ENCODE results near the gene SERP2.

DNA sequence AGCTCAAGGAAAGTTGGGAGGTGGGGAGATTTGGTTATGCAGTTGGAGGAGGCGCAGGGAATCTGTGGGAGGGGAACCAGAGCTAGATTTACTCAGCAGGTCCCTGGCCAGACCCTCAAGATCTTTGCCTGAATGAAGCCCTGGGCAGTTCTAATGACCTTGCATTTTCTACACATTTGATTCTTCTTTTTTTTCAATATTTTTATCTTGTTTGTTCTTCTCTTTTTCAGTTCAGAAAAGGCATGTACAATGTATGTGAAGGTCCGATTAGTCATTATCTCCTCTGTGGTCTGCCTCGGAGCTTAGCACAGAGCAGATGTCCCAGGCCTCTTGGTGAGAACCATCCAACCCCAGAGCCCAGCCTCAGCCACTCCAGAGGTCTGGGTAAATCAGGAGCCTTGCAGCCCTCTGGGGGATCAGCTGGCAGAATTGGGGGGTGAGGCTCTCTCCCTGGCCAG is 24.2 kb downstream of the SERP2 start:
- TF ChIP-seq BHLHE40 (IDR thresholded peaks at IDR 0.05; ENCODE audit: borderline replicate concordance) = no peak
- TF ChIP-seq, protein P1, sequence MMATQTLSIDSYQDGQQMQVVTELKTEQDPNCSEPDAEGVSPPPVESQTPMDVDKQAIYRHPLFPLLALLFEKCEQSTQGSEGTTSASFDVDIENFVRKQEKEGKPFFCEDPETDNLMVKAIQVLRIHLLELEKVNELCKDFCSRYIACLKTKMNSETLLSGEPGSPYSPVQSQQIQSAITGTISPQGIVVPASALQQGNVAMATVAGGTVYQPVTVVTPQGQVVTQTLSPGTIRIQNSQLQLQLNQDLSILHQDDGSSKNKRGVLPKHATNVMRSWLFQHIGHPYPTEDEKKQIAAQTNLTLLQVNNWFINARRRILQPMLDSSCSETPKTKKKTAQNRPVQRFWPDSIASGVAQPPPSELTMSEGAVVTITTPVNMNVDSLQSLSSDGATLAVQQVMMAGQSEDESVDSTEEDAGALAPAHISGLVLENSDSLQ (IDR thresholded peaks at IDR 0.05) = no peak
- TF ChIP-seq NFRKB (IDR thresholded peaks at IDR 0.05) = no peak
- TF ChIP-seq FOXM1 (IDR thresholded peaks at IDR 0.05; ENCODE audit: borderline replicate concordance) = no peak
- no peak for TF ChIP-seq ELF4 (IDR thresholded peaks at IDR 0.05)
- TF ChIP-seq ZNF384 (IDR thresholded peaks at IDR 0.05) = no peak
- no peak for TF ChIP-seq L3MBTL2 (conservative IDR thresholded peaks at IDR 0.05)
- TF ChIP-seq TARDBP (IDR thresholded peaks at IDR 0.05) = no peak
- TF ChIP-seq FOXA1 (IDR thresholded peaks at IDR 0.05) = no peak
- TF ChIP-seq SUZ12 (IDR thresholded peaks at IDR 0.05) = no peak
- no peak for TF ChIP-seq HDGF (IDR thresholded peaks at IDR 0.05; ENCODE audit: borderline replicate concordance)
- TF ChIP-seq LEF1 (IDR thresholded peaks at IDR 0.05; ENCODE audit: borderline replicate concordance) = no peak

All from HEK293T (cell line).